A549 (cell line): Measurements from ENCODE around the gene PHTF2.

ENCODE experiments used
- BHLHE40 ChIP-seq: IDR thresholded peaks from 2 replicates; pipeline ENCODE4 v1.6.1; 2012; ENCODE audit warnings: low read depth, low read length, inconsistent platforms
- CTCF ChIP-seq: fragments of >200 bp; sonication (Bioruptor Twin); formaldehyde crosslinking; IDR thresholded peaks from 3 replicates; pipeline ENCODE4 v1.5.1; 2016
- EP300 ChIP-seq, 2 experiments: fragments of >200 bp; sonication (Bioruptor Twin); formaldehyde crosslinking; IDR thresholded peaks; 2 replicates in 1 of 2; 3 replicates in 1 of 2; pipeline ENCODE4 v1.6.1; 2016 to 2017
- MAX ChIP-seq: IDR thresholded peaks from 2 replicates; pipeline ENCODE4 v1.6.1; 2012
- NR3C1 ChIP-seq: fragments of >200 bp; sonication (Bioruptor Twin); formaldehyde crosslinking; IDR thresholded peaks from 3 replicates; pipeline ENCODE4 v1.6.1; 2017
- PBX3 ChIP-seq: IDR thresholded peaks from 2 replicates; pipeline ENCODE4 v1.6.1; 2012
- POLR2A ChIP-seq: IDR thresholded peaks from 2 replicates; pipeline ENCODE4 v1.6.1; 2012; ENCODE audit warnings: mild to moderate bottlenecking, low read length
- POLR2AphosphoS2 ChIP-seq: conservative IDR thresholded peaks from 2 replicates; pipeline ENCODE4 v1.6.1; 2012; ENCODE audit warnings: low read length, improper control_type of control experiment, inconsistent platforms
- RAD21 ChIP-seq, 2 experiments: fragments of >200 bp in 1 of 2; sonication (Bioruptor Twin) in 1 of 2; formaldehyde crosslinking in 1 of 2; IDR thresholded peaks in 1 of 2; conservative IDR thresholded peaks in 1 of 2; 2 replicates in 1 of 2; 3 replicates in 1 of 2; pipeline ENCODE4 v1.6.1; 2012 to 2018; ENCODE audit warnings: inconsistent platforms in 1 of 2
- RCOR1 ChIP-seq: fragments of 150-350 bp; IDR thresholded peaks from 2 replicates; pipeline ENCODE4 v1.6.1; 2014; ENCODE audit warnings: antibody characterized with exemption, low read length, low read depth
- TP53 ChIP-seq: fragments of 250-450 bp; sonication (Bioruptor Pico); IDR thresholded peaks from 2 replicates; pipeline ENCODE4 v1.5.0; 2021; ENCODE audit warnings: mild to moderate bottlenecking, moderate library complexity

- TF ChIP-seq RCOR1 (no peak), TP53 (CRISPR knock-in tag) (no peak), CTCF (no peak), EP300 (IDR thresholded peaks at IDR 0.05) (no peak), NR3C1 (no peak), MAX (no peak), BHLHE40 (no peak), RAD21 (conservative IDR thresholded peaks at IDR 0.05 in 1 of 2, IDR thresholded peaks at IDR 0.05 in 1 of 2) (no peak), PBX3 (no peak), POLR2A (no peak), POLR2AphosphoS2 (no peak)
Observed at GRCh38 chr7:77830649-77831355, 32.2 kb downstream of the PHTF2 start.
